Epithelial cell of esophagus (primary cell): ENCODE measurements around the gene PLD5.
"Not testable (repeated sequence)": the region's sequence is repeated elsewhere in the genome, so short reads cannot be mapped to it uniquely, and the experiment has no call there.

Source experiments
- DNase-seq: peaks from one replicate; pipeline ENCODE4 v3.0.0; 2010; ENCODE audit warnings: low read depth
- H3K4me3 ChIP-seq: 2 replicates; pipeline ENCODE4 v1.5.1; 2011; ENCODE audit warnings: mild to moderate bottlenecking, low read length, control low read depth
- CTCF ChIP-seq: IDR thresholded peaks from 2 replicates; pipeline ENCODE4 v1.5.1; 2011; ENCODE audit warnings: low read depth, mild to moderate bottlenecking, low read length, control low read depth, inconsistent platforms; ENCODE audit not compliant: insufficient read depth; ENCODE audit errors: missing control alignments

The PLD5 gene

GRCh38 chr1:242196101-242196500 lies 328.4 kb downstream of the PLD5 start:
- peak; percentile 49 for DNase-seq
- TF ChIP-seq CTCF, result no peak
- no peak overlapping the region for H3K4me3 ChIP-seq

GRCh38 chr1:242189591-242189990 lies 334.9 kb downstream of the PLD5 start:
- DNase-seq, result no peak
- no peak for TF ChIP-seq CTCF
- no peak overlapping the region for H3K4me3 ChIP-seq

GRCh38 chr1:242187816-242188215 lies 336.7 kb downstream of the PLD5 start:
- no peak for TF ChIP-seq CTCF
- H3K4me3 ChIP-seq, result no peak overlapping the region
- no peak for DNase-seq

GRCh38 chr1:242187171-242187570 lies 337.3 kb downstream of the PLD5 start:
- no peak overlapping the region for H3K4me3 ChIP-seq
- DNase-seq, result no peak
- no peak for TF ChIP-seq CTCF

GRCh38 chr1:242185731-242186130 lies 338.8 kb downstream of the PLD5 start:
- DNase-seq, result no peak
- TF ChIP-seq CTCF, result no peak
- no peak overlapping the region for H3K4me3 ChIP-seq

- DNase-seq, result no peak
- no peak overlapping the region for H3K4me3 ChIP-seq
- no peak for TF ChIP-seq CTCF
Measured at GRCh38 chr1:242184955-242185354, 339.5 kb downstream of the PLD5 start.

- not testable (repeated sequence) for H3K4me3 ChIP-seq, DNase-seq
Measured at GRCh38 chr1:242179767-242180166, 344.7 kb downstream of the PLD5 start.
